PC-9 (cell line): ENCODE data around the gene MSANTD2.

ENCODE experiments used
- EZH2 ChIP-seq: fragments of 200-600 bp; sonication (generic); IDR thresholded peaks from 2 replicates; pipeline ENCODE4 v1.8.0; 2017; ENCODE audit warnings: antibody characterized with exemption, low read depth
- TF ChIP-seq, protein P1 (sequence below): fragments of 200-600 bp; sonication (generic); conservative IDR thresholded peaks from 2 replicates; pipeline ENCODE4 v1.6.1; 2017; ENCODE audit warnings: mixed run types, antibody characterized with exemption, mild to moderate bottlenecking, moderate library complexity

DNA sequence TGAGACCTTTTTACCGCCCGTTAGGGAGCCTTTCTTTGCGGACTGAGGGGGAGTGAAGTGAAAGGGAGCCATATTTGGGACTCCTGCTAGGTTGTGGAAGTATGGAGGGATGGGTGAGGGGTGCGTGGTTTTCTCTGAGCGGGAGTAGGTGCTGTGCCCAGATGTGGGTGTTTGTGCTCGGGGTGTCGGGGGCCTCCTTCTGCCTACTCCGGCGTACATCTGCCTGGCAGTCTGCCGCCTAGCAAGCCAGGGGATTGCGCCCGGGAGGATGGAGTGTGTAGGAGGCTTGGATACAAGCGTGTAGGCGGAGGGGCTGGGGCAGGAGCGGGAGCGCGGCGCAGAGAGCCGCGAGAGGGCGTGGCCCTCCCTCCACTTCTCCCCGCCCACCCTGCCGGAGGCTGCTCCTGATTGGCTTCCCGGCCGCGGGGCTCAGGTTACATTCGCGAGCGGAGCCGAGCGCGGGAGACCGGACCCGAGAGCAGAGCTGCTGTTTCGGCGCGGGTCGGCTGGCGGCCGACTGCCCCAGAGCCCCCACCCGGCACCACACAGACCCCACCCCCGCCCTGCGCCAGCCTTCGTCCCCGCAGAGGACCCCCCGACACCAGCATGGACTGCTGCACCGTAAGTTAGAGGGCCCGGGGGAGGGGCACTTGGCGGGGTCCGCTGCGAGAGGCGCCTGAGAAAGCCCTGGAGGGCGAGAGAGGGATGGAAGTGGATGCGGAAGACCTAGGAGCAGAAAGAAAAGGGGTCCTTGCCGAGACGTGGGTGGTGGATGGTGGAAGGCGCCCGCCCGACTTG is 60.5 kb downstream of the MSANTD2 start, which contains the start of gene NRGN:
- TF ChIP-seq, protein P1, sequence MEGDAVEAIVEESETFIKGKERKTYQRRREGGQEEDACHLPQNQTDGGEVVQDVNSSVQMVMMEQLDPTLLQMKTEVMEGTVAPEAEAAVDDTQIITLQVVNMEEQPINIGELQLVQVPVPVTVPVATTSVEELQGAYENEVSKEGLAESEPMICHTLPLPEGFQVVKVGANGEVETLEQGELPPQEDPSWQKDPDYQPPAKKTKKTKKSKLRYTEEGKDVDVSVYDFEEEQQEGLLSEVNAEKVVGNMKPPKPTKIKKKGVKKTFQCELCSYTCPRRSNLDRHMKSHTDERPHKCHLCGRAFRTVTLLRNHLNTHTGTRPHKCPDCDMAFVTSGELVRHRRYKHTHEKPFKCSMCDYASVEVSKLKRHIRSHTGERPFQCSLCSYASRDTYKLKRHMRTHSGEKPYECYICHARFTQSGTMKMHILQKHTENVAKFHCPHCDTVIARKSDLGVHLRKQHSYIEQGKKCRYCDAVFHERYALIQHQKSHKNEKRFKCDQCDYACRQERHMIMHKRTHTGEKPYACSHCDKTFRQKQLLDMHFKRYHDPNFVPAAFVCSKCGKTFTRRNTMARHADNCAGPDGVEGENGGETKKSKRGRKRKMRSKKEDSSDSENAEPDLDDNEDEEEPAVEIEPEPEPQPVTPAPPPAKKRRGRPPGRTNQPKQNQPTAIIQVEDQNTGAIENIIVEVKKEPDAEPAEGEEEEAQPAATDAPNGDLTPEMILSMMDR: no peak
- TF ChIP-seq EZH2: no peak
